ENCODE data around the gene ARHGEF28. TPM values are rescaled to one million over a fixed set of nuclear protein-coding genes. Genes with fewer than 3 reads are reported as not detected.

The ARHGEF28 gene
- total RNA-seq, 1 donor from 2014 or later, result 44.9 TPM

DNA sequence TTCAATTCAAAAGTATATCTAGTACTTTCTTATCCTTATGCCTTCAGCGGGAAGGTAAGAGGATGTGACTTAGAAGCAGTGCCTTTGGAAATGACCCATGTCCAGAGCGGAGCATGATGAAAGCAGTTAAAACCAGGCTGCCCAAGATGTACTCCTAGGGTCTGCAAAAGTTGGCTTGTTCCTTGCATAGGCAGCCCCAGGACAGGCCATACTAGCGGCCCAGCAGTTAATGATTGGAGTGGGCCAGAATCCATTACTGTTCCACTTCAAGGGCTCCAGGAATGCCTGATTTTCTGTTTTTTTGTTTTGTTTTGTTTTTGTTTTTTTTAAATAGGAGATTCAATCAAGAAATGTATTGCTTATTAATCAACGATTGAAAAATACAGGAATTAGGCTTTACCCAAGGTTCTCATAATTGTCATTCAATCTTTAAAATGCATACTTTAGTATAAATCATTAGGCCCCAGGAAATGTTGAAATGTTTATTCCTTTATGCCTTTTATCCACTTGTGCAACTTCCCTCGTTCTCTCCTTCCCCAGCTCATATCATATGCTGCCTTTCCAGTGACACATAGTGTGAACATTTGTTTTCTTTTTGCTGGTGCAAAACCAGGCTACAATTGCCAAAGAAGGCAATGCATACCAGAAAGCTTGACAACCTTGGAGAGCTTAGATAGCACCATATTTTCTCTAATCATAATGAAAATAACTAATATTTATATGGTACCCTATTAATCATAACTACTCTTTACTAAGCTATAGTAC is 190.8 kb downstream of the ARHGEF28 start:
- Mint-ChIP-seq H3K4me1 (ENCODE audit: unreplicated experiment) (peaks cover 11% of the 10 kb centered on the region), H3K36me3 (ENCODE audit: unreplicated experiment) (peaks cover 8% of the 10 kb centered on the region), H3K9me3 (ENCODE audit: unreplicated experiment) (no peaks in the 10 kb centered on the region), H3K4me3 (ENCODE audit: unreplicated experiment) (no peak overlapping the region), H3K27ac (ENCODE audit: unreplicated experiment) (no peak overlapping the region), H3K27me3 (ENCODE audit: unreplicated experiment) (no peaks in the 10 kb centered on the region)
- TF ChIP-seq, protein P1, sequence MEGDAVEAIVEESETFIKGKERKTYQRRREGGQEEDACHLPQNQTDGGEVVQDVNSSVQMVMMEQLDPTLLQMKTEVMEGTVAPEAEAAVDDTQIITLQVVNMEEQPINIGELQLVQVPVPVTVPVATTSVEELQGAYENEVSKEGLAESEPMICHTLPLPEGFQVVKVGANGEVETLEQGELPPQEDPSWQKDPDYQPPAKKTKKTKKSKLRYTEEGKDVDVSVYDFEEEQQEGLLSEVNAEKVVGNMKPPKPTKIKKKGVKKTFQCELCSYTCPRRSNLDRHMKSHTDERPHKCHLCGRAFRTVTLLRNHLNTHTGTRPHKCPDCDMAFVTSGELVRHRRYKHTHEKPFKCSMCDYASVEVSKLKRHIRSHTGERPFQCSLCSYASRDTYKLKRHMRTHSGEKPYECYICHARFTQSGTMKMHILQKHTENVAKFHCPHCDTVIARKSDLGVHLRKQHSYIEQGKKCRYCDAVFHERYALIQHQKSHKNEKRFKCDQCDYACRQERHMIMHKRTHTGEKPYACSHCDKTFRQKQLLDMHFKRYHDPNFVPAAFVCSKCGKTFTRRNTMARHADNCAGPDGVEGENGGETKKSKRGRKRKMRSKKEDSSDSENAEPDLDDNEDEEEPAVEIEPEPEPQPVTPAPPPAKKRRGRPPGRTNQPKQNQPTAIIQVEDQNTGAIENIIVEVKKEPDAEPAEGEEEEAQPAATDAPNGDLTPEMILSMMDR (IDR thresholded peaks at IDR 0.05), result no peak
- DNase-seq (ENCODE audit: extremely low spot score, unreplicated experiment), result no peak

DNA sequence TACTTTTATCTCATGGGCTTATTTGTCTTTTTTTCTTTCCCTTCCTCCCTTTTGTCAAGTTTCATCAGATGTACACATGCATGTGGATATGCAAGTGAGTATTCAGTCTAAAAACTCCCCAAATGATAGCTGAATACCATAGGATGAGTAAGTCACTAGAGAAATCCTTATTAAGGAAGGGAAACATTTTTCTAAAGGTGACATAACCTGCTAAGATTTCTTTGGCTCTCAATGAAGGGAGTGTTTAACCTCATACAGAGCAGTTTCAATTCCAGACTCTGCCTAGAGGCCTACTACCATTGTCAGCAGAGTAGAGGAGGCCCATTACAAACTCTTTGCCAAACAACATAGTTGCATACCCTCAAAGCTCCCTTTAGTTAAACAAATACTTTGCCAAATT is 192.4 kb downstream of the ARHGEF28 start:
- Mint-ChIP-seq H3K4me1 (ENCODE audit: unreplicated experiment) (peaks cover 23% of the 10 kb centered on the region), H3K27me3 (ENCODE audit: unreplicated experiment) (no peaks in the 10 kb centered on the region), H3K9me3 (ENCODE audit: unreplicated experiment) (no peaks in the 10 kb centered on the region), H3K36me3 (ENCODE audit: unreplicated experiment) (peaks cover 5% of the 10 kb centered on the region), H3K4me3 (ENCODE audit: unreplicated experiment) (no peak overlapping the region), H3K27ac (ENCODE audit: unreplicated experiment) (no peak overlapping the region)
- DNase-seq (ENCODE audit: extremely low spot score, unreplicated experiment), result no peak
- TF ChIP-seq, protein P1 (IDR thresholded peaks at IDR 0.05), result no peak

DNA sequence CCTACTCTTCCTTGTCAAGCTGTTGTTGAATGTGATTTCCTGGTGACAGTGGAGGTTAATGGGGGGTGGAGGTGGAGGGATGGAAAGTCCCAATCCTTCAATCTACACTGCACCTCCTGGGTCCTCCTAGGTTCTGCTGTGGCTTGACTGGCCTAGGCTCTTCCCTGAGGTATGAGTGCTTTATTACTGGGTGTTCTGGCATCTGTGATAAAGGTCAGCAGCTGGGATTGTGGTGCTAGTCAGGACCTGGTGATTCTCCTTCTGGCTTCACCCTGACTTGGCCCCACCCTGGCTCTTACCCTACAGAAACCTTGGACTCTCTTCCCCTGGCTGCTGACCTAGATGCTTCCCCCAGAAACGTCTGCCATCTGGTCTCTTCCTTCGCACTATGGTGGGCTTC is 194.3 kb downstream of the ARHGEF28 start:
- peaks cover 28% of the 10 kb centered on the region for H3K4me1 Mint-ChIP-seq (ENCODE audit: unreplicated experiment)
- H3K27ac Mint-ChIP-seq (ENCODE audit: unreplicated experiment), result no peak overlapping the region
- TF ChIP-seq, protein P1 (IDR thresholded peaks at IDR 0.05), result no peak
- no peaks in the 10 kb centered on the region for H3K9me3 Mint-ChIP-seq (ENCODE audit: unreplicated experiment)
- H3K4me3 Mint-ChIP-seq (ENCODE audit: unreplicated experiment), result no peak overlapping the region
- H3K36me3 Mint-ChIP-seq (ENCODE audit: unreplicated experiment), result peaks cover 2% of the 10 kb centered on the region
- no peak for DNase-seq (ENCODE audit: extremely low spot score, unreplicated experiment)
- H3K27me3 Mint-ChIP-seq (ENCODE audit: unreplicated experiment), result no peaks in the 10 kb centered on the region

DNA sequence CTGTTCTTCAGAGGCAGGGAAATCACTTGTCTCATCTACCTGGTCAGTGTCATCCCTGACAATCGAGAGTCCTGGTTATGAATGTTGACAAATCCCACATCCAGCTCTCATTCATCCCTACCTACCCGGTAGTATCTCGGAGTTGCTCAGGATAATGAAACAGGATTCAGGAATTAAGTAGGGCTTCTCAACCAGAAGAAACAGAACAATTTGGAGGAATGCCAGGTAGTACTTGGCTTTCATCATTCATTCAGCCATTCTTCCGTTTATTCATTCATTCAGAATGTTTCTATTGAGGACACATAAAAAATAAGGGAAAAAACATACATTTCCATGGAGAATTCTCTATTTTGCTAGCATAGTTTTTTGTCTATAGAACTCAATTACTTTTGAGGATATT is 195.0 kb downstream of the ARHGEF28 start:
- H3K36me3 Mint-ChIP-seq (ENCODE audit: unreplicated experiment), result peaks cover 2% of the 10 kb centered on the region
- peaks cover 28% of the 10 kb centered on the region for H3K4me1 Mint-ChIP-seq (ENCODE audit: unreplicated experiment)
- DNase-seq (ENCODE audit: extremely low spot score, unreplicated experiment), result no peak
- H3K9me3 Mint-ChIP-seq (ENCODE audit: unreplicated experiment), result no peaks in the 10 kb centered on the region
- TF ChIP-seq, protein P1 (IDR thresholded peaks at IDR 0.05), result no peak
- H3K27me3 Mint-ChIP-seq (ENCODE audit: unreplicated experiment), result no peaks in the 10 kb centered on the region
- no peak overlapping the region for H3K4me3 Mint-ChIP-seq (ENCODE audit: unreplicated experiment)
- no peak overlapping the region for H3K27ac Mint-ChIP-seq (ENCODE audit: unreplicated experiment)

DNA sequence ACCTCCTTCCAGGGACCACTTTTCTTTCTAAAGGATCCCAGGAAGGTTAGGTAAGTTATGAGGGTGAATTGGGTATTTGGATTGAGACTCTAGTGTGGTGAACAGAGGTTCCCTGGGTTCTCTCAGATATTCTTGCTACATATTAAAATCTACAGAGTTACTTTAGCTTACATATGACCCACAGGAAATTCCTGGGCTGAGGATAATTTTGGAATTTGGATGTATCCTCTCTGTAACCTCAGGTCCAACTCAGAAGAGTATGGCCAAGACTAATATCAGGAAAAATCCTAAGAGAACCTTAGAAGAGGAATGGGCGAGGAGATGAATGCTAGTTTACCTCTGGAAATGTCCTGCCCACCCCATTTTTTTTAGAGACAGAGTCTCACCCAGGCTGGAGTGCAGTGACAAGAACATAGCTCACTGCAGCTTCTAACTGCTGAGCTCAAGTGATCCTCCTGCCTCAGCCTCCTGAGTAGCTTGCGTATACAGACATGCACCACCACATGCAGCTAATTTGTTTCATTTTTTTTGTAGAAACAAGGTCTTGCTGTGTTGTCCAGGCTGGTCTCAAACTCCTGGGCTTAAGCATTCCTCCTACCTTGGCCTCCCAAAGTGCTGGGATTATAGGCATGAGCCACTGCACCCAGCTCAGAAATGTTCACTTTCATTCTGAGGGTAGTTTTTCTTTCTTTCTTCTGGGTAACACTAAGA is 196.4 kb downstream of the ARHGEF28 start:
- Mint-ChIP-seq H3K27ac (ENCODE audit: unreplicated experiment) (peak overlapping the region; percentile 6), H3K4me3 (ENCODE audit: unreplicated experiment) (no peak overlapping the region), H3K9me3 (ENCODE audit: unreplicated experiment) (no peaks in the 10 kb centered on the region), H3K27me3 (ENCODE audit: unreplicated experiment) (no peaks in the 10 kb centered on the region), H3K36me3 (ENCODE audit: unreplicated experiment) (peaks cover 2% of the 10 kb centered on the region), H3K4me1 (ENCODE audit: unreplicated experiment) (peaks cover 24% of the 10 kb centered on the region)
- TF ChIP-seq, protein P1 (IDR thresholded peaks at IDR 0.05), result no peak
- DNase-seq (ENCODE audit: extremely low spot score, unreplicated experiment), result no peak

Measured in osteocyte (in vitro differentiated cells).